Measurements from ENCODE around the gene PRKG2.

GRCh38 chr4:81062001-81062400, 153.0 kb downstream of the PRKG2 start:
- TF ChIP-seq, protein P1, sequence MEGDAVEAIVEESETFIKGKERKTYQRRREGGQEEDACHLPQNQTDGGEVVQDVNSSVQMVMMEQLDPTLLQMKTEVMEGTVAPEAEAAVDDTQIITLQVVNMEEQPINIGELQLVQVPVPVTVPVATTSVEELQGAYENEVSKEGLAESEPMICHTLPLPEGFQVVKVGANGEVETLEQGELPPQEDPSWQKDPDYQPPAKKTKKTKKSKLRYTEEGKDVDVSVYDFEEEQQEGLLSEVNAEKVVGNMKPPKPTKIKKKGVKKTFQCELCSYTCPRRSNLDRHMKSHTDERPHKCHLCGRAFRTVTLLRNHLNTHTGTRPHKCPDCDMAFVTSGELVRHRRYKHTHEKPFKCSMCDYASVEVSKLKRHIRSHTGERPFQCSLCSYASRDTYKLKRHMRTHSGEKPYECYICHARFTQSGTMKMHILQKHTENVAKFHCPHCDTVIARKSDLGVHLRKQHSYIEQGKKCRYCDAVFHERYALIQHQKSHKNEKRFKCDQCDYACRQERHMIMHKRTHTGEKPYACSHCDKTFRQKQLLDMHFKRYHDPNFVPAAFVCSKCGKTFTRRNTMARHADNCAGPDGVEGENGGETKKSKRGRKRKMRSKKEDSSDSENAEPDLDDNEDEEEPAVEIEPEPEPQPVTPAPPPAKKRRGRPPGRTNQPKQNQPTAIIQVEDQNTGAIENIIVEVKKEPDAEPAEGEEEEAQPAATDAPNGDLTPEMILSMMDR (IDR thresholded peaks at IDR 0.05), result no peak
- no peak for TF ChIP-seq ZFX (IDR thresholded peaks at IDR 0.05; ENCODE audit: borderline replicate concordance)

Data from 22Rv1 (cell line).